NCI-H2227 treated with DMSO at 0.1 percent for 48 hours (cell line): ENCODE measurements around the gene GOLGA6D.
"Not testable (repeated sequence)": the region's sequence is repeated elsewhere in the genome, so short reads cannot be mapped to it uniquely, and the experiment has no call there.

ENCODE experiments used
- DNase-seq: peaks from one replicate; lab custom pipeline; 2025; lab: John Stamatoyannopoulos, UW

GOLGA6D gene

DNA sequence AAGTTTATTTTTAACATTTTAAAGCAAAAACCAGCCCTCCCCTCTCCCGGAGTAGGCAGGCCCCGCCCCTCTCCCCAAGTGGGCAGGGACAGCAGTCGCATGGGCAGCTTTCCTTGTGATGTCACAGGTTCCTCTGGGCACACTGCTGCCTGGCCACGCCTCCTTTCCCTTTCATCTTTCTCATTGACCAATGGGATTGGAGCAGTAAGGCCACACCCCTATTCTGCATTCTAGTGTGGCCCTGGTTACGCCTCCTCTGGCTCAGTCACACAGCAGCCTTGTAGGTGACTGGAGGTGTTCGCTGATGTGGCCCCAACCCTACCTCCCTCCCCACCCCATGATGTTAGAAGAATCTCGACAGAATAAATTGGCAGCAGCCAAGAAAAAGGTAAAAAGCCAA is at the start of gene GOLGA6D:
Gene GOLGA6D (plus strand): TSS at position 264 of the 400 bp plus-strand sequence. CDS start 41 bp downstream, at position 305.
- not testable (repeated sequence) for DNase-seq

DNA sequence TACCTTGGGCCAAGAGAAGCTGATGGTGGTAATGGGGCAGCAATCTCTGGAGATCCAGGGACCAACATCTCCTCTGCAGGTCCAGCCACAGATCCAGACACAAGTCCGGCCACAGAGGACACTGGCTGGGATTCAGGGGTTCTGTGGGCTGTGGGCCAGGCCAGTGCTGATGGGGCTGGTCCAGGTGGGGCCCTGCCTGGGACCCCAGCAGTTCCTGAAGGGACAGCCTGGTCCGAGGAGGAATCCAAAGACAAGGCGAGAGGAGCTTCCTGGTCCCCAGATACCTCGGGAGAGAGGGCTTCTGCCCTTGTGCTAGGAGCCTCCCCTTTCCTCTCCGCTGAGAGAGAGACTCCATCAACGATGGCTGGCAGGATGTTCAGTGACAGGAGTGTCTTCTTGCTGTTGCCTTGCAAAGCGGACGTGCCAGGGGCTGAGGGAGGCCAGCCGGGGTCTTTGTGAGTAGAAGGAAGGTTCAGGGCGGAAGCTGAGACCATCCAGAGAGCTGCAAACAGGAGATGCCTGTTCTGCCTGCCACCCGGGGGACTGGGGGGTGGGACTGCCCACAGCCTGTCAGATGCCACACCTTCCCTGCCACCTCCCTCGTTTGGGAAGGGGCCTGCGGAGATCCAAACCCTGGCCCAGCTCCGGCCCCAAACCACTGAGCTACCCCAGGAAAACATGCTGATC is 49.0 kb upstream of the GOLGA6D start:
- DNase-seq: no peak

- DNase-seq: no peak
Observed at GRCh38 chr15:75234191-75234810, 48.3 kb upstream of the GOLGA6D start.

DNA sequence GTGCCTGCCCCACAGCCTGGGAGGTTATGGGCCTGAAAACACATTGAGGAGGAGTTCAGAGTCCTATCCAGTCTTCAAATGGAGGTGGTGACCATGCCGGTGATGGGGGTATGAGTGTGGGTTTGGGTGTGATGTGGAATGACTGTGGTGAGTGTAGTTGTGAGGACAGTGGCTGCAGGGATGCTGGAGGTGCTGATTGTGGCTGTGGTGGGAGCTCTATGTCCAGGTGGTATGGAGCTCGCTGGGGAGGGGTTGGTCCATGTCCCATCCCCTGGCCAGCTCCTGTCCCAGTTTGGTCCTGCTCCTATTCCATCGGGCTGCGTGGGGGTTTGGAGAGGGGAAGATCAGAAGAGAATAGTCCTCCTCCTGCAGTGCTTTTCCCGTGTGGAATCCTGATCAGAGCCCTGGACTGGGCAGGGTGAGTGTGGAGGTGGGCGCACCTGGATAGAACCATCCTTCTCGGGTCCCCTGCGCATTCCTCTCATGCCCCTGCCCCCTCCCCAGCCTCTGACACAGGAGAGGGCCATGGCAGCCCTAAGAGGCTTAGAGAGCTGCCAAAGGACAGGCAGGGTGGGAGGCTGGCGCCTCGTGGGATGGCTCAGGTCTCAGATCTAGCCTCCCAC is 47.5 kb upstream of the GOLGA6D start:
- no peak for DNase-seq

- DNase-seq: no peak
Observed at GRCh38 chr15:75235760-75236729, 46.6 kb upstream of the GOLGA6D start.

DNA sequence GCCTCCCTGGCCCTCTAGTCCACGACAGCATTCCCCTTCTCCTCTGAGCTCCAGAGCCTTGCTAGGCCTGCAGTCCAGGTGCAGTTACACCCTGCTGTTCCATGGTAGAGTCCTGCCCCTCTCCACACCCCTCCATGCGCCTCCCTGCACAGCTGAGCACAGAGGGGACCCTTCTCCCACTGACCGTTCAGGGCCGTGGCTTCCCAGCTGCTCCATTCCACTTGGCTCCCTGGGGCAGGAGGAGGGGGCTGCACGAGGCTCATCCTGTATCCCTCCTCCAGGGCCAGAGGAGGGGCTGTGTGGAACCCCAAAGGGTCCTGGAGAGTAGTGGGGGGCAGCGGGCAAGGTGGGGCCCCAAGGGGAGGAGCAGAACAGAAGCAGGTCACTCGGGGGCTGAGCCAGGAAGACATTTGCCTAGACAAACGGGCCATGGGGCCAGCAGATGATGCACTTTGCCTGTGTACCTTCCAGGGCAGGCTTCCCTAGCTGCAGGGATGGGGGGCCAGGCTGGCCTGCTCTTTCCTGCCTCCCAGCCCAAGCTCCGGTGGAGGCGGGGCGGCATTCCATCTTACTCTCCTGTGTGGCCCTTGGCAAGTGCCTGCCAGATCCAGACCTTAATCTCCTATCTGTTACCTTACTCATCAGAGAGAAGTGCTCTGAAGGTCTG is 45.2 kb upstream of the GOLGA6D start:
- DNase-seq: no peak

- no peak for DNase-seq
Observed at GRCh38 chr15:75238150-75238549, 44.5 kb upstream of the GOLGA6D start.

DNA sequence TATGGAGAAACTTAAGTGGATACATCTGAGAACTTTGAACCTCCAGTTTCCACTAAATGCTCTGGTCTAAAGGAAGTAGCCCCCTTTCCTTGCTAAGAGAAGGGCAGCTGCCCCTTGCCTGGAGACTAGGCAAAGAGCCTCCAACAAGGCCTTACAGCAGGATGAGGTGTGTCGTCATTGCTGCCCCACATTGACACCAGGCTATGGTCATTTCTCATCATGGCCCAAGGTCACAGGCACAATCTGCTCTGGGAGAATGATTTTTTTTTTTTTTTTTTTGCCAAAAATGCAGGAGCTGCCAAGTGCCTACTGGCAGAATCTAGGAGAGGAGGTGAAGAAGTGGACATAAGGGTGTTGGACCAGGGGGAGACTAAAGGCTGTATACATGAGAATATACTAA is 36.9 kb upstream of the GOLGA6D start:
- DNase-seq: not testable (repeated sequence)

DNA sequence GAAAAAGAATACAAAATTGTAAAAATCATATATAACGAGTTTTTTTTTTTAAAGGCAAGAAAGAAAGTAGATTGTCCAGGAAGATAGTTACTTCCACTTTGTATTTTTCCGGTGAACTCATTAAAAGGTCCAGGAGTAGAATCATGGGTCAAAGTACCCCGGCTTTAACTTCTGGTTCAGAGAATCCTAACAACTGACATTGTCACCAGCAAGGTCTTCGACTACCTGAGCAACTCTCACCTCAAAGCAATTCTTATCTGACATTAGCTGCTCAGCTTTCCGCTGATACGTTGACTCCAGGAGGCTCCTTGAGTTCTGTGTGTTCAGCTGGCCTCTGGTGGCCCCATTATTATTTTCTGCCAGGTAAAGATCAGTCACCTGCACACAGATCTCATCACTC is 33.6 kb upstream of the GOLGA6D start:
- not testable (repeated sequence) for DNase-seq

GRCh38 chr15:75249726-75250125 is 32.9 kb upstream of the GOLGA6D start:
- no peak for DNase-seq

DNA sequence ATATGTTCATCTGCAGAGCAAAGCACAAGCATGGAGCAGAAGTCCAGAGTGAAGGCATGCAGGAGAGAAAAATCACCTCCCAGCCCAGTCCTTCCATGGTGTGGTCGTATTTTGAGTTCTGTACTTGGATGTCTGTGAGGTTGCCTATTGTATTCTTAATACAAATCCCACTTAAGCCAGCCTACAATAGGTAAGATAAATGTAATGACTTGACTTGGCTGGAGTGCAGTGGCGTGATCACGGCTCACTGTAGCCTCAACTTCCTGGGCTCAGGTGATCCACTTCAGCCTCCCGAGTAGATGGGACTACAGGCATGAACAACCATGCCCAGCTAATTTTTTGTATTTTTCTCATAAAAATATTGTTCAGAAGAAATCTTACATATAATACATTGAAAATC is 31.3 kb upstream of the GOLGA6D start:
- DNase-seq: not testable (repeated sequence)

DNA sequence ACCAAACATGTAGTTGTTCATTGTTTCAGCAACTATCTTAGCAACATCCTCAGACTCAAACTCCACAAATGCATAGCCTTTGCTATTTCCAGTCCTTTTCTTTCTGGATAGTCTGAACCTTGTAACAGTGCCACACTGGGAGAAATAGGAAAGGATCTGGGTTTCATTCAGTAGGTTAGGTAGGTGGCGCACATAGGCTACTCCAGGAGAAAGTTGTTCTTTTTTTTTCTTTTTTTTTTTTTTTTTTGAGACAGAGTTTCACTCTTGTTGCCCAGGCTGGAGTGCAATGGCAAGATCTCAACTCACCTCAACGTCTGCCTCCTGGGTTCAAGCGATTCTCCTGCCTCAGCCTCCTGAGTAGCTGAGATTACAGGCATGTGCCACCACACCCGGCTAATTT is 30.4 kb upstream of the GOLGA6D start:
- DNase-seq: not testable (repeated sequence)

- not testable (repeated sequence) for DNase-seq
Observed at GRCh38 chr15:75258034-75258433, 24.6 kb upstream of the GOLGA6D start, which contains the start of gene GOLGA6C. Gene GOLGA6C, plus strand, starts transcription at chr15:75258334. Its CDS starts 265 bp downstream, at chr15:75258599.

DNA sequence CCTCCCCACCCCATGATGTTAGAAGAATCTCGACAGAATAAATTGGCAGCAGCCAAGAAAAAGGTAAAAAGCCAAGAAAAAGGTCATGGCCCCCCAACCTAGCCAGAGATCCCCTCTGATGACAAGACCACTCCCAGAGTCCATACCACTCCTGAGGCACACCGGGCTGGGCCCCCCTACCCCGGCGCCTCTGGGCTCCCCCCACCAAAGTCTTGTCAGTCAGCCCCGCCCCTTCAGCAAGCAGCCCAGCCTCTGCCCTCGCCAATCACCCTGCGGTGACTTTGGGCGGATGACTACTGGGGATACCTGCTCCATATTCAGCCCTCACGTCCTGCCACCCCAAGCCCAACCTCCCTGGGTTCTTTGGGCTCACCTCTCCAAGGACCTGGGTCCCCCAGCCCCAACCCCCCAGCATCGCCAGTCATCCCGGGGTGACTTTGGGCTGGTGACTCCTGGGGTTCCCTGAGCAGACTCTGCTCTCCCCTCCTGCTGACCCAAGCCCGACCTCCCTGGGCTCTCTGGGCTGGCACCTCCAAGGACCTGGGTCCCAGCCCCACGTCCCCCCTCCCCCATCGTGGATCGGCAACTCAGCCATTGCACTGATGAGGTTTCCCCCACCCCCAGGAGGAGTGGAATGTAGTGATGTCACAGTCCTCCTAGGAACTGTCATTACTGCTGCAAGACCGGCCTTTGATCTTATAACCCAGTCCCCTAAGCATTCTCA is 23.9 kb upstream of the GOLGA6D start:
- not testable (repeated sequence) for DNase-seq

- DNase-seq: not testable (repeated sequence)
Observed at GRCh38 chr15:75259873-75260272, 22.8 kb upstream of the GOLGA6D start.

DNA sequence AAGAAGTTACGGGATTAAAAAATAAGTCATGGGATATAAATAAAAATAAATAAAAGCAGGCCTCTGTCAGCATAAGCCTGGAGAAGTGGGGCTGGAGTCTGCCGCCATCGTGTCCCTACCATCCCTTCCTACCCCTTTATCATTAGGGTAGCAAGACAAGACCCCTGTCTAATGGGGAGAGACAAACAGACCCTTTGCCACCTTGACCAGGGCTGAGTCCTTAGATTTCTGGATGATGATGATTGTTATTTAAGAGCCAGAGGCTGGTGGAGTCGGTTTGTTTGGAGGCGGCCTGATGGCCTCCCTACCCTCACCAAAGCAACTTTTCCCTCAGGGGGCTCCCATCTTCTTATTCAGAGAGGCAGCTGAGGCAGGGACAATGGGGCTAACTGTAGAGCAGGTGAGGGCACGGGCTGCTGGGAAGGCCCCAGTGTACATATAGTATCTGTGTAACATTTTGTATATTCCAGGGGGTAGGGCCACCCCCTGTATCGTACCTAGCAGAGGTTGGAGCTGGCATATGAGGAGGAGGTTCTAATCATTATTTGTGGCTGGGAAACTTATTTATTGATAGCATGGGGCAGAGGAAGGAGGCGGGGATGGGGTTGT is 8.8 kb upstream of the GOLGA6D start:
- not testable (repeated sequence) for DNase-seq

GRCh38 chr15:75274509-75275107 is 8.0 kb upstream of the GOLGA6D start:
- not testable (repeated sequence) for DNase-seq

DNA sequence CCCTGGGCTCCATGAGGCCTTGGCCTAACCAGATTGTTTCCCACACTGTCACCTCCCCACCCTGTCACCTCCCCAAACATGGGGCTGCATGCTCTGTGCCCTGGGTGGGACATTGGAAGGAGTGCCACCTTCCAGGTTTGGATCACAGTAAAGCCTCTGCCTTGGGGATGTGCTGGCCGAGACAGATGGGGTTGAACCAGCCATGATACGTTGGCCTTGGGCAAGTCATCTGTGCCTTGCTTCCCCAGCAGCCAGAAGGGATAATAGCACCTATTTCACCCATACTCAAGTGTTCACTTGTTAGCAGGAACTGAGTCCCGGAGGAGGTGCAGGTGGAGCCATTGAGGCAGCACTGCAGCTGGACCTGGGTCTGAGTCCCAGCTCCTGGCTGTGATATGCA is 7.0 kb upstream of the GOLGA6D start:
- not testable (repeated sequence) for DNase-seq

- DNase-seq: not testable (repeated sequence)
Observed at GRCh38 chr15:75278497-75278896, 4.1 kb upstream of the GOLGA6D start.

GRCh38 chr15:75284152-75284551 is 1.5 kb downstream of the GOLGA6D start:
- not testable (repeated sequence) for DNase-seq
